Measurements from ENCODE around the gene FRAS1. TPM values are rescaled to one million over a fixed set of nuclear protein-coding genes. Genes with fewer than 3 reads are reported as not detected.

FRAS1 gene
- total and polyA plus RNA-seq, 2 donors (not counting 1 experiment from before 2014, with no cell fraction given), result 0.03 to 0.12 TPM

DNA sequence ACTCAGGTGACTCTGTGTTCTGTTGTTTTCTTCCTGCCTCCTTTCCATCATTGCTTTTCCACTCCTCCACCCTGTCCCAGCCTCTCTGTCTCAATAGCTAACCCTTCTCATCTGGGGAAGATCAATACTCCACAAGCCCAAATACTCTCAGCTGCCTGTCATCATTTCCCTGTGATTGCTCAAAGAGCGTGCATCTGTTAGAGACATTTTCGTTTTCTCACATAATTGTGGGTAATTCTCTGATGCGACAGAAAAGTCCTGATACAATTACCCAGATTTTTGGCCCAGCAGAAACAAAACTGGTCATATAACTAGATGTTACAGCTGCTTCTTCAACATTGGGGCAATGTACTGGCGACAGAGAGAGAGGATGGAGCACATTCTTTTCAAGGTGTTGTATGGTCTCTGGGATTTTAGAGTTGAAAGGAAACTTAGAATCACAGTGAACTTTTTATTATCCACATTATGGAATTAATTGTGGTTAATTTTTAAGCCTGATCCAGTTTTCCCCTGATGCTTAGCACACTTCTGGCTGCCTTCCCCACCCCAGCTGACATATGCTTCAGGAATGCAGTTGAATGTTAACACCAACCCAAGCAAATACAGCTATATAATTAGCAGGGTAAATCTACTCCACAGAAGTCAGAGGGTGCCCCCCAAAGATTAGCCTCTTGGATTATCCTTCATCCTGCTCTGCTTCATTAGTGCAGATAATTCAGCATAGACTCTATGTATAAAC, 323.0 kb downstream of the FRAS1 start:
- Histone ChIP-seq H3K36me3 (replicated peaks in 1 of 2; ENCODE audit: control extremely low read depth in 1 of 2, control insufficient read depth in 1 of 2, extremely low read depth in 1 of 2, insufficient read depth in 2 of 2, low read length in 1 of 2) (no peaks in the 10 kb centered on the region), H2AFZ (ENCODE audit: insufficient read depth, low read depth, low read length, poor library complexity, severe bottlenecking) (no peak overlapping the region), H3K27me3 (replicated peaks in 1 of 4; ENCODE audit: control extremely low read depth in 1 of 4, control insufficient read depth in 3 of 4, insufficient read depth in 4 of 4, low read length in 3 of 4) (no peaks in the 10 kb centered on the region), H4K20me1 (ENCODE audit: control insufficient read depth, insufficient read depth, low read length, poor library complexity, severe bottlenecking) (no peaks in the 10 kb centered on the region), H3K79me2 (ENCODE audit: control insufficient read depth, insufficient read depth, low read length) (no peaks in the 10 kb centered on the region), H3K4me2 (replicated peaks; ENCODE audit: low read depth, low read length, poor library complexity, severe bottlenecking) (no peak overlapping the region), H3K9me3 (ENCODE audit: control extremely low read depth in 1 of 3, control insufficient read depth in 2 of 3, insufficient read depth in 1 of 3, low read length in 2 of 3) (no peaks in the 10 kb centered on the region), H3K4me3 (ENCODE audit: control extremely low read depth in 1 of 5, extremely low read depth in 1 of 5, insufficient read depth in 1 of 5, low read depth in 2 of 5, low read length in 4 of 5) (no peak overlapping the region), H3K4me1 (ENCODE audit: control insufficient read depth in 2 of 2, insufficient read depth in 2 of 2, low read length in 2 of 2) (no peaks in the 10 kb centered on the region), H3K9ac (ENCODE audit: low read length) (no peak overlapping the region), H3K27ac (ENCODE audit: low read length in 2 of 2) (no peak overlapping the region)
- Mint-ChIP-seq H3K27me3 (peaks cover 7% of the 10 kb centered on the region), H3K9me3 (ENCODE audit: insufficient read depth) (no peaks in the 10 kb centered on the region), H3K4me1 (no peaks in the 10 kb centered on the region), H3K27ac (no peak overlapping the region), H3K4me3 (no peak overlapping the region)
- intact Hi-C loops (cut with micrococcal nuclease), result no loop called here
- ChIA-PET CTCF (no interaction called here), POLR2A (no interaction called here)
- 93% methylated on average over 3 of the region's 4 CpGs for WGBS (ENCODE audit: insufficient coverage)
- no peak for ATAC-seq (ENCODE audit: low read depth)
- TF ChIP-seq, protein P1, sequence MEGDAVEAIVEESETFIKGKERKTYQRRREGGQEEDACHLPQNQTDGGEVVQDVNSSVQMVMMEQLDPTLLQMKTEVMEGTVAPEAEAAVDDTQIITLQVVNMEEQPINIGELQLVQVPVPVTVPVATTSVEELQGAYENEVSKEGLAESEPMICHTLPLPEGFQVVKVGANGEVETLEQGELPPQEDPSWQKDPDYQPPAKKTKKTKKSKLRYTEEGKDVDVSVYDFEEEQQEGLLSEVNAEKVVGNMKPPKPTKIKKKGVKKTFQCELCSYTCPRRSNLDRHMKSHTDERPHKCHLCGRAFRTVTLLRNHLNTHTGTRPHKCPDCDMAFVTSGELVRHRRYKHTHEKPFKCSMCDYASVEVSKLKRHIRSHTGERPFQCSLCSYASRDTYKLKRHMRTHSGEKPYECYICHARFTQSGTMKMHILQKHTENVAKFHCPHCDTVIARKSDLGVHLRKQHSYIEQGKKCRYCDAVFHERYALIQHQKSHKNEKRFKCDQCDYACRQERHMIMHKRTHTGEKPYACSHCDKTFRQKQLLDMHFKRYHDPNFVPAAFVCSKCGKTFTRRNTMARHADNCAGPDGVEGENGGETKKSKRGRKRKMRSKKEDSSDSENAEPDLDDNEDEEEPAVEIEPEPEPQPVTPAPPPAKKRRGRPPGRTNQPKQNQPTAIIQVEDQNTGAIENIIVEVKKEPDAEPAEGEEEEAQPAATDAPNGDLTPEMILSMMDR (IDR thresholded peaks at IDR 0.05), result no peak
- TF ChIP-seq EZH2 (IDR thresholded peaks at IDR 0.05; ENCODE audit: borderline replicate concordance, insufficient read depth, low read depth, low read length, poor library complexity, severe bottlenecking), result no peak
- no peak for DNase-seq

DNA sequence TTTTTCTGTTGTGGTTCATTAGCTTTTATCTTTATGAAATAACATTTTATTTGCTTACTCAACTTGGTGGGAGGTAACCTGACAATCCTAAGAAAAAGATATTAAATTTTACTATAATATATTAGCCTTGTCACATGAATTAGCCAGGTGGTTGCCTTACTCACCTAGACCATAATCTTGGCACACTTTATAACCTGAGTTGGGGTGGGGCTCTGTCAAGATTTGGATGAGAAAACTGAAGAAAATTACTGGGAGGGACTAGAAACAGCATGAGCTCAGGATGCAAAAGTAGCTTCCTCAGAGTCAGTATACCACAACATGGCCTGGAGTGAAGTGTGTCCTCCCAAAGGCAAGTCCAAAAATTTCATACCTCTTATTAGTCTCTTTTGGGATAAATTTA, 329.6 kb downstream of the FRAS1 start:
- Histone ChIP-seq H2AFZ (ENCODE audit: insufficient read depth, low read depth, low read length, poor library complexity, severe bottlenecking) (no peak overlapping the region), H3K36me3 (replicated peaks in 1 of 2; ENCODE audit: control extremely low read depth in 1 of 2, control insufficient read depth in 1 of 2, extremely low read depth in 1 of 2, insufficient read depth in 2 of 2, low read length in 1 of 2) (no peaks in the 10 kb centered on the region), H3K79me2 (ENCODE audit: control insufficient read depth, insufficient read depth, low read length) (no peaks in the 10 kb centered on the region), H4K20me1 (ENCODE audit: control insufficient read depth, insufficient read depth, low read length, poor library complexity, severe bottlenecking) (no peaks in the 10 kb centered on the region), H3K27me3 (replicated peaks in 1 of 4; ENCODE audit: control extremely low read depth in 1 of 4, control insufficient read depth in 3 of 4, insufficient read depth in 4 of 4, low read length in 3 of 4) (no peaks in the 10 kb centered on the region), H3K27ac (ENCODE audit: low read length in 2 of 2) (no peak overlapping the region), H3K9me3 (ENCODE audit: control extremely low read depth in 1 of 3, control insufficient read depth in 2 of 3, insufficient read depth in 1 of 3, low read length in 2 of 3) (no peaks in the 10 kb centered on the region), H3K4me3 (ENCODE audit: control extremely low read depth in 1 of 5, extremely low read depth in 1 of 5, insufficient read depth in 1 of 5, low read depth in 2 of 5, low read length in 4 of 5) (no peak overlapping the region), H3K4me2 (replicated peaks; ENCODE audit: low read depth, low read length, poor library complexity, severe bottlenecking) (no peak overlapping the region), H3K9ac (ENCODE audit: low read length) (no peak overlapping the region), H3K4me1 (ENCODE audit: control insufficient read depth in 2 of 2, insufficient read depth in 2 of 2, low read length in 2 of 2) (no peaks in the 10 kb centered on the region)
- intact Hi-C loops (cut with micrococcal nuclease), result no loop called here
- TF ChIP-seq EZH2 (IDR thresholded peaks at IDR 0.05; ENCODE audit: borderline replicate concordance, insufficient read depth, low read depth, low read length, poor library complexity, severe bottlenecking), result no peak
- ATAC-seq (ENCODE audit: low read depth) (no peak), DNase-seq (no peak)
- POLR2A ChIA-PET, result no interaction called here
- no peak overlapping the region for H3K4me3 Mint-ChIP-seq
- CTCF ChIA-PET, result no interaction called here
- no peaks in the 10 kb centered on the region for H3K9me3 Mint-ChIP-seq (ENCODE audit: insufficient read depth)
- no peak overlapping the region for H3K27ac Mint-ChIP-seq
- peaks cover 14% of the 10 kb centered on the region for H3K27me3 Mint-ChIP-seq
- no peaks in the 10 kb centered on the region for H3K4me1 Mint-ChIP-seq
